Endodermal cell (in vitro differentiated cells): ENCODE data around the gene BCAN. TPM values are rescaled to one million over a fixed set of nuclear protein-coding genes. Genes with fewer than 3 reads are reported as not detected.
A peak's percentile ranks its signal among the peaks of the same experiment; 100 is the strongest.

Experiments used
- DNase-seq: peaks from one replicate; pipeline ENCODE4 v3.0.0-alpha.2; 2017
- H3K27ac ChIP-seq: 2 replicates; pipeline ENCODE4 v1.5.1; 2013; ENCODE audit warnings: mild to moderate bottlenecking, low read depth, low read length, moderate library complexity
- H3K27me3 ChIP-seq: 2 replicates; pipeline ENCODE4 v1.6.1; 2013; ENCODE audit warnings: mild to moderate bottlenecking, low read length, moderate library complexity; ENCODE audit not compliant: insufficient read depth, control insufficient read depth, poor library complexity, severe bottlenecking
- H3K36me3 ChIP-seq: 2 replicates; pipeline ENCODE4 v1.7.0; 2013; ENCODE audit warnings: mild to moderate bottlenecking, low read length, moderate library complexity; ENCODE audit not compliant: control insufficient read depth, insufficient read depth
- H3K4me1 ChIP-seq: one replicate; pipeline ENCODE4 v1.7.0; 2013; ENCODE audit warnings: low read length; ENCODE audit not compliant: control insufficient read depth, insufficient read depth
- H3K4me3 ChIP-seq: 2 replicates; pipeline ENCODE4 v1.5.1; 2013; ENCODE audit warnings: mild to moderate bottlenecking, low read length, moderate library complexity
- H3K9ac ChIP-seq: 2 replicates; pipeline ENCODE4 v1.6.1; 2013; ENCODE audit warnings: mild to moderate bottlenecking, low read length, moderate library complexity; ENCODE audit not compliant: poor library complexity, severe bottlenecking; ENCODE audit errors: extremely low read depth
- H3K9me3 ChIP-seq: 2 replicates; pipeline ENCODE4 v1.6.1; 2013; ENCODE audit warnings: mild to moderate bottlenecking, low read length, moderate library complexity; ENCODE audit not compliant: control insufficient read depth
- H3K27ac Mint-ChIP-seq: 2 replicates; pipeline ENCODE4 v1.8.0; 2020; ENCODE audit warnings: mixed read lengths
- H3K27me3 Mint-ChIP-seq: 2 replicates; pipeline ENCODE4 v1.8.0; 2021; ENCODE audit warnings: mild to moderate bottlenecking, mixed read lengths; ENCODE audit not compliant: insufficient read depth
- H3K36me3 Mint-ChIP-seq: 2 replicates; pipeline ENCODE4 v1.8.0; 2020; ENCODE audit warnings: low read depth, mixed read lengths
- H3K4me1 Mint-ChIP-seq: 2 replicates; pipeline ENCODE4 v1.8.0; 2020; ENCODE audit warnings: mixed read lengths
- H3K4me3 Mint-ChIP-seq: 2 replicates; pipeline ENCODE4 v1.8.0; 2020; ENCODE audit warnings: mild to moderate bottlenecking, moderate library complexity, mixed read lengths
- H3K9me3 Mint-ChIP-seq: 2 replicates; pipeline ENCODE4 v1.8.0; 2020; ENCODE audit warnings: mild to moderate bottlenecking, mixed read lengths
- WGBS, 2 experiments: methylation state at CpG; one replicate each; pipeline versions ENCODE4 v1.1.5 to v1.1.7; 2013; ENCODE audit warnings: missing lambda C conversion rate in 2 of 2, mixed read lengths in 1 of 2; ENCODE audit not compliant: insufficient coverage in 1 of 2, insufficient read length in 1 of 2; 5-methylcytosine and 5-hydroxymethylcytosine counted together
- total RNA-seq, 2 donors: library from RNA; stranded (reverse); fragmentation: NEBNext Ultra II Directional in 1 of 2; extraction: Animal tissue kit (Norgen Biotek cat#: 25700) in 1 of 2; gene quantifications; 2 replicates in 1 of 2; 3 replicates in 1 of 2; pipeline ENCODE4 v1.2.1, GENCODE V29; 2021
- TF ChIP-seq, protein P1 (sequence below): fragments of 200-600 bp; sonication (generic); conservative IDR thresholded peaks from 2 replicates; pipeline ENCODE4 v1.5.0; 2021; ENCODE audit warnings: antibody characterized with exemption, mild to moderate bottlenecking

The BCAN gene
- total RNA-seq, 2 donors from 2014 or later: 0.31 TPM; not detected in 1

DNA sequence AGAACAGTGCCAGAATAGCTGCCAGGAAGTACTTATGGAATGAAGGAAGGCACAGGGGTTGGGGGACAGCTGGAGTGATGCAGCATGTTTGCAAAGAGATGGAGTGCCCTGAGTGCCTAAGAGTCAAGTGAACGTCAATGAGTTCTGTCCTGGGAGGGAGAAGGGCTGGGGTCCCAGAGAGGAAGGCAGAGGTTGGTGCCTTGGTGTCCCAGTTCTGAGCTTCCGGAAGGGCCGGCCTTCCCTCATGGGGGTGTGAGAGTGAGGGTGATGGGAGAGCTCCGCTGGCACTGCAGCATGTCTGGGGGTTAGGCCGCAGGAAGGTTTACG lies 17.7 kb downstream of the BCAN start:
- TF ChIP-seq, protein P1, sequence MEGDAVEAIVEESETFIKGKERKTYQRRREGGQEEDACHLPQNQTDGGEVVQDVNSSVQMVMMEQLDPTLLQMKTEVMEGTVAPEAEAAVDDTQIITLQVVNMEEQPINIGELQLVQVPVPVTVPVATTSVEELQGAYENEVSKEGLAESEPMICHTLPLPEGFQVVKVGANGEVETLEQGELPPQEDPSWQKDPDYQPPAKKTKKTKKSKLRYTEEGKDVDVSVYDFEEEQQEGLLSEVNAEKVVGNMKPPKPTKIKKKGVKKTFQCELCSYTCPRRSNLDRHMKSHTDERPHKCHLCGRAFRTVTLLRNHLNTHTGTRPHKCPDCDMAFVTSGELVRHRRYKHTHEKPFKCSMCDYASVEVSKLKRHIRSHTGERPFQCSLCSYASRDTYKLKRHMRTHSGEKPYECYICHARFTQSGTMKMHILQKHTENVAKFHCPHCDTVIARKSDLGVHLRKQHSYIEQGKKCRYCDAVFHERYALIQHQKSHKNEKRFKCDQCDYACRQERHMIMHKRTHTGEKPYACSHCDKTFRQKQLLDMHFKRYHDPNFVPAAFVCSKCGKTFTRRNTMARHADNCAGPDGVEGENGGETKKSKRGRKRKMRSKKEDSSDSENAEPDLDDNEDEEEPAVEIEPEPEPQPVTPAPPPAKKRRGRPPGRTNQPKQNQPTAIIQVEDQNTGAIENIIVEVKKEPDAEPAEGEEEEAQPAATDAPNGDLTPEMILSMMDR: no peak
- H3K36me3 ChIP-seq: no peaks in the 10 kb centered on the region
- H3K27ac Mint-ChIP-seq: peak overlapping the region; percentile 16
- H3K27ac ChIP-seq: no peak overlapping the region
- WGBS, 2 experiments: 36 to 43% methylated on average over 1 to 6 of the region's 6 CpGs
- no peaks in the 10 kb centered on the region for H3K9me3 Mint-ChIP-seq
- no peak overlapping the region for H3K4me3 ChIP-seq
- peaks cover 54% of the 10 kb centered on the region for H3K4me1 Mint-ChIP-seq
- no peak overlapping the region for H3K4me3 Mint-ChIP-seq
- peaks cover 19% of the 10 kb centered on the region for H3K4me1 ChIP-seq
- no peak overlapping the region for H3K9ac ChIP-seq
- peaks cover 51% of the 10 kb centered on the region for H3K27me3 ChIP-seq
- no peaks in the 10 kb centered on the region for H3K36me3 Mint-ChIP-seq
- H3K9me3 ChIP-seq: no peaks in the 10 kb centered on the region
- peaks cover 51% of the 10 kb centered on the region for H3K27me3 Mint-ChIP-seq
- no peak for DNase-seq

DNA sequence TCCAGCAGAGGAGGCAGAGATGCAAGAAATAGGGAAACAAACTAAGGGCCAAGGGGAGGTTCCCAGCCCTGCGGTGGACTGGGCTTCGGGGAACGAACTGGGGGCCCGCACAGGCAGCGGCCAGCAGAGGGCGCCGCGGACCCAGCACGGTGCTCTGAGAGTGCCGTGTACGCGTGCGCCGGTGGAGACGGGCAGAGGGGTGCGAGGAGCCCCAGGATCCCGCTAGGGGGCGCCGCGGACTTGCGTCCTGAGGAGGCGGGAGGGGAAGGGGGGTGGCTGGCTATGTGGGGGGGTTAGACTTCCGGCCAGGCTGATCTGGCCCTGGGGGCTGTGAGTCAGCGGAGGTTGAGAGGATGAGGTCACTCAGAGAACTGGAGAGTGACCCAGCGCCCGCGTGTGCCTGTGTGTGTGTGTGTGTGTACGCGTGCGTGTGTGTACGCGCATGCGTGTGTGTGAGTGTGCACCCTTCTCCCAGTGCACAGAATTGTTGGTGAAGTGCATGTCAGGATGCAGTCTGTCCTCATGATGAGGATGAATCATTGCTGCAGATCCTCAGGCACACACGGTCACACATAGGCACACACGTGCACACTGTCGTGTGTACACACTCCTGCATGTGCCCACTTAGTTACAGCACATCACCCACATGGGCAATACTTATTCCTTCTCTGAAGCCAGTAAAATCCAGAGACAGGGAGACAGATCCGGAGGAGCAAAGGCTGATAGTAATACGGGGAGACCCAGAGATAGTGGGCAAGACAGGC lies 18.3 kb downstream of the BCAN start:
- H3K9me3 ChIP-seq: no peaks in the 10 kb centered on the region
- Mint-ChIP-seq H3K36me3 (no peaks in the 10 kb centered on the region), H3K4me3 (no peak overlapping the region), H3K27ac (peak overlapping the region; percentile 97), H3K4me1 (peaks cover 57% of the 10 kb centered on the region), H3K9me3 (no peaks in the 10 kb centered on the region), H3K27me3 (peaks cover 46% of the 10 kb centered on the region)
- H3K9ac ChIP-seq: no peak overlapping the region
- H3K27me3 ChIP-seq: peaks cover 45% of the 10 kb centered on the region
- peaks cover 19% of the 10 kb centered on the region for H3K4me1 ChIP-seq
- WGBS, 2 experiments: 27 to 50% methylated on average over 17 to 38 of the region's 38 CpGs
- DNase-seq: peak; percentile 99
- TF ChIP-seq, protein P1: peak; percentile 99
- H3K36me3 ChIP-seq: no peaks in the 10 kb centered on the region
- H3K27ac ChIP-seq: peak overlapping the region; percentile 85
- no peak overlapping the region for H3K4me3 ChIP-seq

GRCh38 chr1:156660752-156661112 lies 18.8 kb downstream of the BCAN start:
- Histone ChIP-seq H3K9ac (no peak overlapping the region), H3K36me3 (no peaks in the 10 kb centered on the region), H3K27me3 (peaks cover 40% of the 10 kb centered on the region), H3K9me3 (no peaks in the 10 kb centered on the region), H3K27ac (peak overlapping the region; percentile 85), H3K4me3 (no peak overlapping the region), H3K4me1 (peaks cover 19% of the 10 kb centered on the region)
- TF ChIP-seq, protein P1: no peak
- peak overlapping the region; percentile 97 for H3K27ac Mint-ChIP-seq
- peaks cover 63% of the 10 kb centered on the region for H3K4me1 Mint-ChIP-seq
- H3K4me3 Mint-ChIP-seq: no peak overlapping the region
- no peaks in the 10 kb centered on the region for H3K36me3 Mint-ChIP-seq
- no peaks in the 10 kb centered on the region for H3K9me3 Mint-ChIP-seq
- 78% methylated on average over 2 of the region's 2 CpGs; no CpG with 5 or more reads in 1 of the 2 experiments for WGBS, 2 experiments
- peak; percentile 63 for DNase-seq
- H3K27me3 Mint-ChIP-seq: peaks cover 40% of the 10 kb centered on the region
